GM23338 (cell line): ENCODE data around the gene CYP46A1. TPM values are rescaled to one million over a fixed set of nuclear protein-coding genes. Genes with fewer than 3 reads are reported as not detected.
A peak's percentile ranks its signal among the peaks of the same experiment; 100 is the strongest.

ENCODE experiments used
- ATAC-seq: fragments of 200-7000 bp; cut with Tn5 transposase; 3 replicates; pipeline ENCODE4 v1.9.1; 2020
- DNase-seq: peaks from one replicate; pipeline ENCODE4 v3.0.0-alpha.2; 2015; ENCODE audit warnings: low spot score
- H2AFZ ChIP-seq: fragments of 200-600 bp; sonication (generic); 2 replicates; pipeline ENCODE4 v1.8.0; 2016; ENCODE audit warnings: antibody characterized with exemption, mild to moderate bottlenecking, moderate library complexity
- H3F3A ChIP-seq: fragments of 200-600 bp; sonication (generic); replicated peaks from 2 replicates; pipeline ENCODE4 v1.8.0; 2017; ENCODE audit warnings: antibody characterized with exemption, mixed run types, low read depth
- H3K27ac ChIP-seq: fragments of 200-600 bp; sonication (generic); 2 replicates; pipeline ENCODE4 v1.6.1; 2016; ENCODE audit warnings: low read depth
- H3K27me3 ChIP-seq: fragments of 200-600 bp; sonication (generic); 2 replicates; pipeline ENCODE4 v1.8.0; 2016; ENCODE audit warnings: mild to moderate bottlenecking, mixed run types, moderate library complexity; ENCODE audit not compliant: insufficient read depth
- H3K36me3 ChIP-seq: fragments of 200-600 bp; sonication (generic); 2 replicates; pipeline ENCODE4 v1.8.0; 2016; ENCODE audit warnings: mild to moderate bottlenecking; ENCODE audit not compliant: insufficient read depth
- H3K4me1 ChIP-seq: fragments of 200-600 bp; sonication (generic); 2 replicates; pipeline ENCODE4 v1.8.0; 2016; ENCODE audit warnings: mild to moderate bottlenecking, moderate library complexity; ENCODE audit not compliant: insufficient read depth
- H3K4me2 ChIP-seq: fragments of 200-600 bp; sonication (generic); 2 replicates; pipeline ENCODE4 v1.7.1; 2017; ENCODE audit warnings: mixed run types
- H3K4me3 ChIP-seq: fragments of 200-600 bp; sonication (generic); 2 replicates; pipeline ENCODE4 v1.6.1; 2016; ENCODE audit warnings: mixed run types
- H3K79me2 ChIP-seq: fragments of 200-600 bp; sonication (generic); replicated peaks from 2 replicates; pipeline ENCODE4 v1.8.0; 2017; ENCODE audit warnings: mild to moderate bottlenecking; ENCODE audit not compliant: insufficient read depth
- H3K9me2 ChIP-seq: fragments of 200-600 bp; sonication (generic); 2 replicates; pipeline ENCODE4 v1.8.0; 2017; ENCODE audit not compliant: insufficient read depth
- H4K20me1 ChIP-seq: fragments of 200-600 bp; sonication (generic); replicated peaks from 2 replicates; pipeline ENCODE4 v1.8.0; 2017; ENCODE audit warnings: mild to moderate bottlenecking; ENCODE audit not compliant: insufficient read depth
- H3K27ac Mint-ChIP-seq: 2 replicates; pipeline ENCODE4 v1.8.0; 2020; ENCODE audit warnings: inconsistent platforms, mild to moderate bottlenecking, moderate library complexity, mixed read lengths
- H3K27me3 Mint-ChIP-seq: 3 replicates; pipeline ENCODE4 v1.8.0; 2022; ENCODE audit warnings: low read depth, mild to moderate bottlenecking, moderate library complexity, mixed read lengths, inconsistent platforms; ENCODE audit not compliant: insufficient read depth, poor library complexity
- H3K36me3 Mint-ChIP-seq: 3 replicates; pipeline ENCODE4 v1.8.0; 2021; ENCODE audit warnings: low read depth, mild to moderate bottlenecking, inconsistent platforms, moderate library complexity, mixed read lengths
- H3K4me1 Mint-ChIP-seq: 3 replicates; pipeline ENCODE4 v1.8.0; 2020; ENCODE audit warnings: mild to moderate bottlenecking, inconsistent platforms, mixed read lengths
- H3K4me3 Mint-ChIP-seq: 3 replicates; pipeline ENCODE4 v1.8.0; 2021; ENCODE audit warnings: moderate library complexity, mild to moderate bottlenecking, inconsistent platforms, mixed read lengths
- H3K9me3 Mint-ChIP-seq: 3 replicates; pipeline ENCODE4 v1.8.0; 2020; ENCODE audit warnings: moderate library complexity, mild to moderate bottlenecking, inconsistent platforms, mixed read lengths
- CREB1 ChIP-seq: fragments of 250-450 bp; sonication (Bioruptor Pico); IDR thresholded peaks from 2 replicates; pipeline ENCODE4 v1.5.0; 2020; ENCODE audit warnings: low read depth, mild to moderate bottlenecking, moderate library complexity
- CTCF ChIP-seq, 2 experiments: fragments of 200-600 bp in 1 of 2; sonication (generic) in 1 of 2; conservative IDR thresholded peaks; 2 replicates each; pipeline versions ENCODE4 v1.5.1 to v1.6.1; 2016 to 2017; ENCODE audit warnings: antibody characterized with exemption in 2 of 2, low read depth in 2 of 2, mild to moderate bottlenecking in 2 of 2, moderate library complexity in 1 of 2
- ETS1 ChIP-seq: IDR thresholded peaks from 2 replicates; pipeline ENCODE4 v1.6.1; 2016; ENCODE audit warnings: antibody characterized with exemption
- EZH2 ChIP-seq: fragments of 200-600 bp; sonication (generic); IDR thresholded peaks from one replicate; pipeline ENCODE4 v1.8.0; 2017; ENCODE audit warnings: antibody characterized with exemption, mild to moderate bottlenecking, low read depth; ENCODE audit not compliant: unreplicated experiment
- EZH2phosphoT487 ChIP-seq: fragments of 200-600 bp; sonication (generic); IDR thresholded peaks from one replicate; pipeline ENCODE4 v1.8.1; 2018; ENCODE audit warnings: antibody characterized with exemption; ENCODE audit not compliant: unreplicated experiment
- JUNB ChIP-seq: IDR thresholded peaks from one replicate; pipeline ENCODE4 v1.6.1; 2016; ENCODE audit warnings: antibody characterized with exemption; ENCODE audit not compliant: unreplicated experiment
- POLR2AphosphoS5 ChIP-seq: IDR thresholded peaks from 2 replicates; pipeline ENCODE4 v1.6.1; 2016; ENCODE audit warnings: antibody characterized with exemption, low read depth
- REST ChIP-seq: IDR thresholded peaks from one replicate; pipeline ENCODE4 v1.6.1; 2018; ENCODE audit warnings: antibody characterized with exemption; ENCODE audit not compliant: unreplicated experiment
- STAT1 ChIP-seq: IDR thresholded peaks from one replicate; pipeline ENCODE4 v1.6.1; 2016; ENCODE audit warnings: antibody characterized with exemption; ENCODE audit not compliant: unreplicated experiment
- ZNF114 ChIP-seq: fragments of 250-450 bp; sonication (Bioruptor Pico); IDR thresholded peaks from 2 replicates; pipeline ENCODE4 v1.5.0; 2020; ENCODE audit warnings: mild to moderate bottlenecking, moderate library complexity
- ZNF331 ChIP-seq: fragments of 250-450 bp; sonication (Bioruptor Pico); IDR thresholded peaks from 2 replicates; pipeline ENCODE4 v1.5.0; 2020; ENCODE audit warnings: low read depth, mild to moderate bottlenecking, moderate library complexity
- polyA plus RNA-seq: library from polyadenylated mRNA; unstranded; fragments of >200 nt; fragmentation: Nextera tagmentation; extraction: Ambion mirVana; gene quantifications from 2 replicates; pipeline ENCODE4 v1.2.1, GENCODE V29; 2016
- total RNA-seq: library from RNA; depleted of rRNA; stranded (reverse); fragments of >200 nt; shearing (Covaris generic); gene quantifications from 2 replicates; pipeline ENCODE4 v1.2.3, GENCODE V29; 2014

The CYP46A1 gene
- total and polyA plus RNA-seq, 2 experiments from 2014 or later: 0.59 to 0.66 TPM

- Mint-ChIP-seq H3K9me3 (no peaks in the 10 kb centered on the region), H3K36me3 (no peaks in the 10 kb centered on the region), H3K27me3 (peaks cover 18% of the 10 kb centered on the region), H3K27ac (peak overlapping the region; percentile 12; the same call in 1 of the 2 replicates), H3K4me1 (peaks cover 36% of the 10 kb centered on the region), H3K4me3 (no peak overlapping the region)
- no peaks in the 10 kb centered on the region for H3K79me2 ChIP-seq
- H3K27me3 ChIP-seq: no peaks in the 10 kb centered on the region
- ATAC-seq (no peak), DNase-seq (no peak)
- H4K20me1 ChIP-seq: no peaks in the 10 kb centered on the region
- H3K36me3 ChIP-seq: no peaks in the 10 kb centered on the region
- H2AFZ ChIP-seq: no peak overlapping the region
- no peak overlapping the region for H3K4me3 ChIP-seq
- no peak overlapping the region for H3K27ac ChIP-seq
- no peak overlapping the region for H3K4me2 ChIP-seq
- H3K4me1 ChIP-seq: peaks cover 13% of the 10 kb centered on the region; the same call in 1 of the 2 replicates
- no peak for TF ChIP-seq ZNF331 (CRISPR knock-in tag)
- TF ChIP-seq JUNB: no peak
- no peak for TF ChIP-seq CTCF (conservative IDR thresholded peaks at IDR 0.05; ENCODE audit: low read depth in 2 of 2)
- TF ChIP-seq REST: no peak
- no peaks in the 10 kb centered on the region for H3F3A ChIP-seq
- H3K9me2 ChIP-seq: no peaks in the 10 kb centered on the region
Observed at GRCh38 chr14:99756796-99757195, 72.7 kb downstream of the CYP46A1 start.

- Mint-ChIP-seq H3K27me3 (peaks cover 18% of the 10 kb centered on the region), H3K4me3 (no peak overlapping the region), H3K9me3 (no peaks in the 10 kb centered on the region), H3K4me1 (peaks cover 33% of the 10 kb centered on the region), H3K36me3 (no peaks in the 10 kb centered on the region), H3K27ac (no peak overlapping the region)
- Histone ChIP-seq H3K4me3 (no peak overlapping the region), H3K36me3 (no peaks in the 10 kb centered on the region), H3K4me2 (no peak overlapping the region), H2AFZ (no peak overlapping the region), H3K9me2 (no peaks in the 10 kb centered on the region), H3K27ac (no peak overlapping the region), H3F3A (no peaks in the 10 kb centered on the region), H3K79me2 (no peaks in the 10 kb centered on the region), H4K20me1 (no peaks in the 10 kb centered on the region), H3K4me1 (peaks cover 13% of the 10 kb centered on the region; the same call in 1 of the 2 replicates), H3K27me3 (no peaks in the 10 kb centered on the region)
- no peak for ATAC-seq
- DNase-seq: no peak
- TF ChIP-seq CREB1 (CRISPR knock-in tag) (no peak), ETS1 (no peak), EZH2phosphoT487 (no peak), JUNB (no peak), EZH2 (no peak), POLR2AphosphoS5 (no peak), ZNF114 (CRISPR knock-in tag) (no peak), CTCF (conservative IDR thresholded peaks at IDR 0.05; ENCODE audit: low read depth in 2 of 2) (no peak), STAT1 (no peak)
Observed at GRCh38 chr14:99757331-99758070, 73.4 kb downstream of the CYP46A1 start.
